ENCODE measurements around the gene IL21R.

The IL21R gene

GRCh38 chr16:27461483-27462171, 59.7 kb downstream of the IL21R start:
- Histone ChIP-seq H3K36me3 (ENCODE audit: control insufficient read depth, insufficient read depth, low read length) (peaks cover 31% of the 10 kb centered on the region), H3K4me3 (replicated peaks; ENCODE audit: low read depth, low read length) (no peak overlapping the region)

GRCh38 chr16:27462200-27462845, 60.3 kb downstream of the IL21R start:
- Histone ChIP-seq H3K36me3 (ENCODE audit: control insufficient read depth, insufficient read depth, low read length) (peaks cover 32% of the 10 kb centered on the region), H3K27me3 (replicated peaks; ENCODE audit: control insufficient read depth, insufficient read depth, low read length) (no peaks in the 10 kb centered on the region), H3K4me3 (replicated peaks; ENCODE audit: low read depth, low read length) (no peak overlapping the region)
- no peak for TF ChIP-seq CTCF (IDR thresholded peaks at IDR 0.05; ENCODE audit: insufficient read depth, low read length, poor library complexity, severe bottlenecking)
- DNase-seq (ENCODE audit: extremely low read depth, insufficient read length), result no peak

More at GRCh38 chr16:27461483-27462171, 59.7 kb downstream of the IL21R start:
- TF ChIP-seq CTCF (IDR thresholded peaks at IDR 0.05; ENCODE audit: insufficient read depth, low read length, poor library complexity, severe bottlenecking), result no peak
- H3K27me3 ChIP-seq (replicated peaks; ENCODE audit: control insufficient read depth, insufficient read depth, low read length), result no peaks in the 10 kb centered on the region
- DNase-seq (ENCODE audit: extremely low read depth, insufficient read length), result no peak

- Histone ChIP-seq H3K36me3 (ENCODE audit: control insufficient read depth, insufficient read depth, low read length) (peaks cover 34% of the 10 kb centered on the region), H3K27me3 (replicated peaks; ENCODE audit: control insufficient read depth, insufficient read depth, low read length) (no peaks in the 10 kb centered on the region), H3K4me3 (replicated peaks; ENCODE audit: low read depth, low read length) (no peak overlapping the region)
- no peak for TF ChIP-seq CTCF (IDR thresholded peaks at IDR 0.05; ENCODE audit: insufficient read depth, low read length, poor library complexity, severe bottlenecking)
- no peak for DNase-seq (ENCODE audit: extremely low read depth, insufficient read length)
These were observed 61.1 kb downstream of the IL21R start for GRCh38 chr16:27462846-27463682.

- DNase-seq (ENCODE audit: extremely low read depth, insufficient read length), result no peak
- H3K27me3 ChIP-seq (replicated peaks; ENCODE audit: control insufficient read depth, insufficient read depth, low read length), result no peaks in the 10 kb centered on the region
- no peak for TF ChIP-seq CTCF (IDR thresholded peaks at IDR 0.05; ENCODE audit: insufficient read depth, low read length, poor library complexity, severe bottlenecking)
- no peak overlapping the region for H3K4me3 ChIP-seq (replicated peaks; ENCODE audit: low read depth, low read length)
- H3K36me3 ChIP-seq (ENCODE audit: control insufficient read depth, insufficient read depth, low read length), result peaks cover 40% of the 10 kb centered on the region
These were observed 62.0 kb downstream of the IL21R start for GRCh38 chr16:27463741-27464591.
